A549 (cell line): ENCODE data around the gene C9orf152.
A peak's percentile ranks its signal among the peaks of the same experiment; 100 is the strongest.

Source experiments
- POLR2A ChIP-seq: IDR thresholded peaks from 2 replicates; pipeline ENCODE4 v1.6.1; 2012; ENCODE audit warnings: mild to moderate bottlenecking, low read length
- RAD21 ChIP-seq, 2 experiments: fragments of >200 bp in 1 of 2; sonication (Bioruptor Twin) in 1 of 2; formaldehyde crosslinking in 1 of 2; IDR thresholded peaks in 1 of 2; conservative IDR thresholded peaks in 1 of 2; 2 replicates in 1 of 2; 3 replicates in 1 of 2; pipeline ENCODE4 v1.6.1; 2012 to 2018; ENCODE audit warnings: inconsistent platforms in 1 of 2
- RFX5 ChIP-seq: fragments of 450-650 bp; IDR thresholded peaks from 2 replicates; pipeline ENCODE4 v1.7.1; 2014; ENCODE audit warnings: antibody characterized with exemption, mild to moderate bottlenecking, moderate library complexity
- ZSCAN20 ChIP-seq: fragments of 250-450 bp; sonication (Bioruptor Pico); IDR thresholded peaks from 2 replicates; pipeline ENCODE4 v1.8.0; 2022; ENCODE audit warnings: mild to moderate bottlenecking, moderate library complexity
- TF ChIP-seq, protein P1 (sequence below): fragments of >200 bp; sonication (Bioruptor Twin); formaldehyde crosslinking; IDR thresholded peaks from 3 replicates; pipeline ENCODE4 v1.5.1; 2016

DNA sequence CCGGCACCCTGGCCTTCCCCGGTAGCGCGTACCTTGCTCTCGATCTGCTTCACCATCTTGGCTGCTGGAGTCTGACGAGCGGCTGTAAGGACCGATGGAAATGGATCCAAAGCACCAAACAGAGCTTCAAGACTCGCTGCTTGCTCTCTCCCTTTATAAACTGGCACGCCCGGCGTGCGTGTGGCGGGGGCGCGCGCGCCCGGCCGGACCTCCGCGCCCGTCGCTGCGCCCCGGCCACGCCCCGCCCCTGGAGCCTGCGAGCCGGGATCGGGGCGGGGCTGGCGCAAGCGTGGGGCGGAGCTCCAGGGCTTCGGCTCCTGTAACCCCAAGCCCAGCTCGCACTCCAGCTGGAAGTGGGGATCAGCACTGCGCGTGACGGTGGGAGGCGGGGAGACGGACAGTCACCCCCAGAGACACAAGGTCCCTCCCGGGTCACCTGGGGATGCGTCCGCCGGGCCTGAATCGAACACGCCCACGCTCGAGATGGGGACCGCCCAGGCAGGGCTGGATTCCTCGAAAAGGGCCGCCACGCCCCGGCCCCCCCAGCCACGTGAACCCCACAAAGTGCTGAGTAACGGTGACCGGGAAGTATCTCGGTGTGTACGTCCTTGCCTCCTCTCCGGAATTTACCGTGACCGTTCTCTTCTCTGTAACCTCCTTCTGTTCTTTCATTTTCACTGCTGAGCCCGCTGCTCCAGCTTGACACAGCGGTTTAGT is 48.6 kb upstream of the C9orf152 start, which contains the start of gene TXN:
- TF ChIP-seq, protein P1, sequence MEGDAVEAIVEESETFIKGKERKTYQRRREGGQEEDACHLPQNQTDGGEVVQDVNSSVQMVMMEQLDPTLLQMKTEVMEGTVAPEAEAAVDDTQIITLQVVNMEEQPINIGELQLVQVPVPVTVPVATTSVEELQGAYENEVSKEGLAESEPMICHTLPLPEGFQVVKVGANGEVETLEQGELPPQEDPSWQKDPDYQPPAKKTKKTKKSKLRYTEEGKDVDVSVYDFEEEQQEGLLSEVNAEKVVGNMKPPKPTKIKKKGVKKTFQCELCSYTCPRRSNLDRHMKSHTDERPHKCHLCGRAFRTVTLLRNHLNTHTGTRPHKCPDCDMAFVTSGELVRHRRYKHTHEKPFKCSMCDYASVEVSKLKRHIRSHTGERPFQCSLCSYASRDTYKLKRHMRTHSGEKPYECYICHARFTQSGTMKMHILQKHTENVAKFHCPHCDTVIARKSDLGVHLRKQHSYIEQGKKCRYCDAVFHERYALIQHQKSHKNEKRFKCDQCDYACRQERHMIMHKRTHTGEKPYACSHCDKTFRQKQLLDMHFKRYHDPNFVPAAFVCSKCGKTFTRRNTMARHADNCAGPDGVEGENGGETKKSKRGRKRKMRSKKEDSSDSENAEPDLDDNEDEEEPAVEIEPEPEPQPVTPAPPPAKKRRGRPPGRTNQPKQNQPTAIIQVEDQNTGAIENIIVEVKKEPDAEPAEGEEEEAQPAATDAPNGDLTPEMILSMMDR, result no peak
- no peak for TF ChIP-seq RAD21 (conservative IDR thresholded peaks at IDR 0.05 in 1 of 2, IDR thresholded peaks at IDR 0.05 in 1 of 2)
- TF ChIP-seq RFX5, result no peak; the same call in 1 of the 2 replicates
- TF ChIP-seq POLR2A, result peak; percentile 96
- no peak for TF ChIP-seq ZSCAN20 (CRISPR knock-in tag)
